Heart left ventricle (tissue), 16 donors: ENCODE results near the gene SSH2. TPM values are rescaled to one million over a fixed set of nuclear protein-coding genes. Genes with fewer than 3 reads are reported as not detected.
A peak's percentile ranks its signal among the peaks of the same experiment; 100 is the strongest.

ENCODE experiments used
- ATAC-seq, 4 donors: fragments of 200-7000 bp; cut with Tn5 transposase; one replicate each; pipeline ENCODE4 v1.9.1; 2020 to 2022; ENCODE audit warnings: moderate library complexity in 4 of 4, mild to moderate bottlenecking in 3 of 4, moderate number of reproducible peaks in 1 of 4
- DNase-seq, 5 donors: peaks; one replicate each; pipeline ENCODE4 v3.0.0-alpha.2; 2020
- H3K27ac ChIP-seq, 12 donors: fragments of 200-600 bp; sonication (generic) in 4 of 12; one replicate each; pipeline versions ENCODE4 v1.5.0 to v1.8.0; 2016 to 2022; ENCODE audit warnings: mild to moderate bottlenecking in 2 of 12
- H3K27me3 ChIP-seq, 9 donors: fragments of 200-600 bp; sonication (generic) in 2 of 9; one replicate each; pipeline versions ENCODE4 v1.5.1 to v1.8.0; 2016 to 2022; ENCODE audit warnings: mild to moderate bottlenecking in 3 of 9
- H3K36me3 ChIP-seq, 9 donors: fragments of 200-600 bp; sonication (generic) in 2 of 9; one replicate each; pipeline versions ENCODE4 v1.5.0 to v1.8.0; 2018 to 2022; ENCODE audit warnings: mild to moderate bottlenecking in 2 of 9
- H3K4me1 ChIP-seq, 12 donors: fragments of 200-600 bp; sonication (generic) in 4 of 12; one replicate each; pipeline versions ENCODE4 v1.5.0 to v1.8.0; 2016 to 2022; ENCODE audit warnings: mild to moderate bottlenecking in 3 of 12
- H3K4me3 ChIP-seq, 12 donors: fragments of 200-600 bp; sonication (generic) in 4 of 12; one replicate each; pipeline versions ENCODE4 v1.5.0 to v1.8.0; 2017 to 2022; ENCODE audit warnings: mild to moderate bottlenecking in 9 of 12, moderate library complexity in 4 of 12
- H3K9me3 ChIP-seq, 12 donors: fragments of 200-600 bp; sonication (generic) in 4 of 12; one replicate each; pipeline versions ENCODE4 v1.5.0 to v1.8.0; 2016 to 2022; ENCODE audit warnings: mild to moderate bottlenecking in 1 of 12
- CTCF ChIP-seq, 12 donors: fragments of 200-600 bp; sonication (generic) in 4 of 12; IDR thresholded peaks; one replicate each; pipeline versions ENCODE4 v1.5.0 to v1.8.0; 2018 to 2022; ENCODE audit warnings: antibody characterized with exemption in 12 of 12, mild to moderate bottlenecking in 5 of 12
- POLR2A ChIP-seq, 2 donors: fragments of 450-650 bp; IDR thresholded peaks; one replicate each; pipeline ENCODE4 v1.6.1; 2017; ENCODE audit warnings: antibody characterized with exemption in 2 of 2, mild to moderate bottlenecking in 2 of 2, moderate library complexity in 2 of 2
- WGBS, 4 donors: extraction: QIAGEN DNeasy Blood & Tissue Kit in 2 of 4; methylation state at CpG; one replicate each; pipeline versions ENCODE4 v1.1.5 to v1.1.7; 2013 to 2018; 5-methylcytosine and 5-hydroxymethylcytosine counted together
- intact Hi-C, 10 donors: fragments of 100-400 bp; cut with DNase I; formaldehyde crosslinking; loops; one replicate each; pipeline versions ENCODE4 v1.11.1 to v1.14.2; 2022
- polyA plus RNA-seq, 2 donors: library from polyadenylated mRNA; stranded (reverse); fragments of 200-250 nt; gene quantifications; one replicate each; pipeline ENCODE4 v1.2.3, GENCODE V29; 2013
- total RNA-seq, 9 donors: library from RNA; depleted of rRNA in 2 of 9; stranded (reverse); fragments of >200 nt in 2 of 9; fragmentation: NEBNext Ultra II Directional in 3 of 9; extraction: Animal tissue kit (Norgen Biotek cat#: 25700) in 3 of 9; gene quantifications; one replicate each; pipeline versions ENCODE4 v1.1.0 to v1.2.4, GENCODE V29; 2016 to 2023
- donor health status: ischemic (EF 13 %, LVEDD 7.1; RV severe dilation, severe dysfunction).
- donor health status: healthy with polysubstance abuse.
- donor health status: DM: no; HTN: yes; CAD: no.
- donor health status: DM: no; HTN: no; CAD: no.
- donor health status: ischemic (EF 25% LVEDD 6.9; RV normal size, moderate dysfunction).
- donor health status: ischemic (EF 25% LVEDD 5.7; RV mildly dilated, moderate dysfunction).
- donor health status: healthy.
- donor health status: DM: yes; HTN: yes; CAD: no.
- donor health status: ischemic (EF 35%, LVEDD 5.7; RV mildly dilated, moderate dysfunction).
- donor health status: nonischemic (EF 11% LVEDD 7.7; RV severe dilation, severe dysfunction).
- donor health status: DM: yes; HTN: yes; CAD: no.
- donor health status: PGD.
- donor health status: ischemic (EF 29% LVEDD 5.4; RV normal size, mild dysfunction).
- donor health status: nonischemic (EF 23%, LVEDD 6.1; RV moderate dilation, normal function).

SSH2 gene
- total and polyA plus RNA-seq, 11 donors: 20.8 to 46.7 (median 36.6) TPM

- Histone ChIP-seq H3K27me3 (no peaks in the 10 kb centered on the region), H3K4me1 (peaks cover 0 to 28% (median 0%) of the 10 kb centered on the region in 12 donors), H3K4me3 (no peak overlapping the region), H3K36me3 (no peaks in the 10 kb centered on the region), H3K27ac (no peak overlapping the region), H3K9me3 (no peaks in the 10 kb centered on the region)
- DNase-seq (no peak), ATAC-seq (peak in 1 of 4 donors; percentile 26)
- intact Hi-C loops: no loop called here
- TF ChIP-seq POLR2A (IDR thresholded peaks at IDR 0.05): no peak
- no peak for TF ChIP-seq CTCF (IDR thresholded peaks at IDR 0.05)
- WGBS, 4 donors: 39 to 68% (median 54%) methylated on average over 1 of the region's 1 CpG
Measured at GRCh38 chr17:29855686-29856085, 74.3 kb downstream of the SSH2 start.

GRCh38 chr17:29848737-29849136 is 81.3 kb downstream of the SSH2 start:
- Histone ChIP-seq H3K4me1 (peaks cover 0 to 37% (median 12%) of the 10 kb centered on the region in 12 donors), H3K27me3 (no peaks in the 10 kb centered on the region), H3K9me3 (no peaks in the 10 kb centered on the region), H3K27ac (no peak overlapping the region), H3K4me3 (no peak overlapping the region), H3K36me3 (peaks cover 0 to 4% (median 0%) of the 10 kb centered on the region in 9 donors)
- TF ChIP-seq CTCF (IDR thresholded peaks at IDR 0.05) (no peak), POLR2A (IDR thresholded peaks at IDR 0.05) (no peak)
- DNase-seq: no peak
- 81 to 85% (median 85%) methylated on average over 3 of the region's 3 CpGs for WGBS, 4 donors
- intact Hi-C loops: no loop called here
- ATAC-seq: no peak

GRCh38 chr17:29847527-29848400 is 82.3 kb downstream of the SSH2 start:
- Histone ChIP-seq H3K27ac (peak overlapping the region in 7 of 12 donors; percentile 4 to 45 (median 14)), H3K4me1 (peaks cover 0 to 37% (median 12%) of the 10 kb centered on the region in 12 donors), H3K4me3 (no peak overlapping the region), H3K9me3 (no peaks in the 10 kb centered on the region), H3K27me3 (no peaks in the 10 kb centered on the region), H3K36me3 (peaks cover 0 to 4% (median 0%) of the 10 kb centered on the region in 9 donors)
- intact Hi-C loops: no loop called here
- 65 to 81% (median 74%) methylated on average over 3 of the region's 3 CpGs for WGBS, 4 donors
- ATAC-seq: peak in 1 of 4 donors; percentile 34
- DNase-seq: no peak
- TF ChIP-seq CTCF (IDR thresholded peaks at IDR 0.05): no peak
- TF ChIP-seq POLR2A (IDR thresholded peaks at IDR 0.05): no peak

- 48 to 69% (median 54%) methylated on average over 3 of the region's 3 CpGs for WGBS, 4 donors
- Histone ChIP-seq H3K4me3 (no peak overlapping the region), H3K27ac (peak overlapping the region in 6 of 12 donors; percentile 4 to 45 (median 22)), H3K9me3 (no peaks in the 10 kb centered on the region), H3K27me3 (no peaks in the 10 kb centered on the region), H3K4me1 (peaks cover 0 to 37% (median 12%) of the 10 kb centered on the region in 12 donors), H3K36me3 (peaks cover 0 to 4% (median 0%) of the 10 kb centered on the region in 9 donors)
- ATAC-seq: peak in 2 of 4 donors; percentile 13 to 30
- DNase-seq: no peak
- intact Hi-C loops: no loop called here
- no peak for TF ChIP-seq POLR2A (IDR thresholded peaks at IDR 0.05)
- TF ChIP-seq CTCF (IDR thresholded peaks at IDR 0.05): no peak
Measured at GRCh38 chr17:29847118-29847517, 82.9 kb downstream of the SSH2 start.
